Measurements from ENCODE around the gene ZSWIM5. TPM values are rescaled to one million over a fixed set of nuclear protein-coding genes. Genes with fewer than 3 reads are reported as not detected.

ZSWIM5 gene
- total and polyA plus RNA-seq, 4 donors, result 0.67 to 2.9 (median 1.3) TPM

DNA sequence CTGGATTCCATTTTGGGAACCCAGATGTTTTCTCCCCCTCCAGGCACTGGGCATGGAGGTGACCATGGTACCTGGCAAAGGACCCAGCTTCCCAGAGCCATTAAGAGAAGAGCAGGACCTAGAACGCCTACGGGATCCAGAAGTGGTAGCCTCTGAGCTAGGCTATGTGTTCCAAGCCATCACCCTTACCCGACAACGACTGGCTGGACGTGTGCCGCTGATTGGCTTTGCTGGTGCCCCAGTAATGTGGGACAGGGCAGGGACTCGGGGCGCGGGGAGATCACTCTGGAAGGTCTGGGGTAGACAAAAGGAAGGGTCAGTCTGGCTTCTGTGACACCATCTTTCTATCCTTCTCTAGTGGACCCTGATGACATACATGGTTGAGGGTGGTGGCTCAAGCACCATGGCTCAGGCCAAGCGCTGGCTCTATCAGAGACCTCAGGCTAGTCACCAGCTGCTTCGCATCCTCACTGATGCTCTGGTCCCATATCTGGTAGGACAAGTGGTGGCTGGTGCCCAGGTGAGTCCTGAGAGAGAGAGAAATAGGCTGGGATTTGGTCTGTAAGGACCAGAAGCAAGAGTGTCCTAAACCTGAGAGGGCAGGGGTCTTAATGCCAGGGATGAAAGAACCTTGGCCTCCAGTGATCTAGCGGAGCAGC is 192.7 kb downstream of the ZSWIM5 start:
- Histone ChIP-seq H3K27me3 (ENCODE audit: control insufficient read depth in 4 of 4, insufficient read depth in 4 of 4, low read length in 3 of 4) (no peaks in the 10 kb centered on the region), H3K4me1 (ENCODE audit: control insufficient read depth in 4 of 4, insufficient read depth in 4 of 4, low read length in 3 of 4) (peaks cover 14 to 51% (median 39%) of the 10 kb centered on the region in 4 donors), H3K36me3 (ENCODE audit: control insufficient read depth in 4 of 4, insufficient read depth in 3 of 4, low read depth in 1 of 4, low read length in 3 of 4) (peaks cover 2 to 15% (median 9%) of the 10 kb centered on the region in 4 donors), H3K27ac (ENCODE audit: low read depth in 1 of 2, low read length in 2 of 2) (no peak overlapping the region), H3K9me3 (ENCODE audit: control insufficient read depth in 4 of 4, low read length in 3 of 4) (no peaks in the 10 kb centered on the region), H3K9ac (ENCODE audit: low read depth in 1 of 2, low read length in 2 of 2) (no peak overlapping the region), H3K4me3 (ENCODE audit: low read depth in 1 of 3, low read length in 3 of 3) (no peak overlapping the region)
- WGBS, result 86% methylated on average over 12 of the region's 12 CpGs
- no peak for TF ChIP-seq EGR1 (IDR thresholded peaks at IDR 0.05; ENCODE audit: low read depth in 2 of 2)
- DNase-seq (ENCODE audit: low spot score), result no peak

DNA sequence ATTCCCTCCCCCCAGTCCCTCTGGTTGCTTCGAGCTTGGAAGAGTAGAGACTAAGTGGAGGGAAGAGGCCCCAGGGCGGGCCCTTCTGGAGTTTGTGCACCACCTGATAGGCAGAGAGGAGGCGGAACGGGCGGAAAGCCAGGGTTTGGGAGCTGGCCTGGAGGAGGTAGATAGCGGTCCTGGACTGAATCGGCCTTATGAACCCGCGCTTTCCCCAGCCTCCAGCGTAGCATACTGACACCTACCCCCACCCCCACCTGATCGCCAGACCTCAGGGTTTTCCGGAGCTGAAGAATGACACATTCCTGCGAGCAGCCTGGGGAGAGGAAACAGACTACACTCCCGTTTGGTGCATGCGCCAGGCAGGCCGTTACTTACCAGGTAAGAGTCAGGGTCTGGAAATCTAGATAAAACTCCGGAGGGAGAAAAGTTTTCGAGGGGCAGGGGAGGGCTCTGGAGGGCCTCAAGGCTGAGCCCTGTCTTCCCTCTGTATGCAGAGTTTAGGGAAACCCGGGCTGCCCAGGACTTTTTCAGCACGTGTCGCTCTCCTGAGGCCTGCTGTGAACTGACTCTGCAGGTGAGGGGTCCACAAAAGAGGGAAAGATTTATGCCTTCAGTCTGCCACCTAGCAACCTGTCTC is 193.6 kb downstream of the ZSWIM5 start:
- DNase-seq (ENCODE audit: low spot score), result peak; percentile 95
- H3K9ac ChIP-seq (ENCODE audit: low read depth in 1 of 2, low read length in 2 of 2), result peak overlapping the region; percentile 24 to 69
- H3K36me3 ChIP-seq (ENCODE audit: control insufficient read depth in 4 of 4, insufficient read depth in 3 of 4, low read depth in 1 of 4, low read length in 3 of 4), result peaks cover 4 to 24% (median 18%) of the 10 kb centered on the region in 4 donors
- peak overlapping the region; percentile 59 to 91 (median 71) for H3K4me3 ChIP-seq (ENCODE audit: low read depth in 1 of 3, low read length in 3 of 3)
- H3K9me3 ChIP-seq (ENCODE audit: control insufficient read depth in 4 of 4, low read length in 3 of 4), result no peaks in the 10 kb centered on the region
- peaks cover 14 to 46% (median 37%) of the 10 kb centered on the region in 4 donors for H3K4me1 ChIP-seq (ENCODE audit: control insufficient read depth in 4 of 4, insufficient read depth in 4 of 4, low read length in 3 of 4)
- 8% methylated on average over 21 of the region's 21 CpGs for WGBS
- H3K27ac ChIP-seq (ENCODE audit: low read depth in 1 of 2, low read length in 2 of 2), result peak overlapping the region; percentile 64 to 78
- no peaks in the 10 kb centered on the region for H3K27me3 ChIP-seq (ENCODE audit: control insufficient read depth in 4 of 4, insufficient read depth in 4 of 4, low read length in 3 of 4)
- TF ChIP-seq, protein P1, sequence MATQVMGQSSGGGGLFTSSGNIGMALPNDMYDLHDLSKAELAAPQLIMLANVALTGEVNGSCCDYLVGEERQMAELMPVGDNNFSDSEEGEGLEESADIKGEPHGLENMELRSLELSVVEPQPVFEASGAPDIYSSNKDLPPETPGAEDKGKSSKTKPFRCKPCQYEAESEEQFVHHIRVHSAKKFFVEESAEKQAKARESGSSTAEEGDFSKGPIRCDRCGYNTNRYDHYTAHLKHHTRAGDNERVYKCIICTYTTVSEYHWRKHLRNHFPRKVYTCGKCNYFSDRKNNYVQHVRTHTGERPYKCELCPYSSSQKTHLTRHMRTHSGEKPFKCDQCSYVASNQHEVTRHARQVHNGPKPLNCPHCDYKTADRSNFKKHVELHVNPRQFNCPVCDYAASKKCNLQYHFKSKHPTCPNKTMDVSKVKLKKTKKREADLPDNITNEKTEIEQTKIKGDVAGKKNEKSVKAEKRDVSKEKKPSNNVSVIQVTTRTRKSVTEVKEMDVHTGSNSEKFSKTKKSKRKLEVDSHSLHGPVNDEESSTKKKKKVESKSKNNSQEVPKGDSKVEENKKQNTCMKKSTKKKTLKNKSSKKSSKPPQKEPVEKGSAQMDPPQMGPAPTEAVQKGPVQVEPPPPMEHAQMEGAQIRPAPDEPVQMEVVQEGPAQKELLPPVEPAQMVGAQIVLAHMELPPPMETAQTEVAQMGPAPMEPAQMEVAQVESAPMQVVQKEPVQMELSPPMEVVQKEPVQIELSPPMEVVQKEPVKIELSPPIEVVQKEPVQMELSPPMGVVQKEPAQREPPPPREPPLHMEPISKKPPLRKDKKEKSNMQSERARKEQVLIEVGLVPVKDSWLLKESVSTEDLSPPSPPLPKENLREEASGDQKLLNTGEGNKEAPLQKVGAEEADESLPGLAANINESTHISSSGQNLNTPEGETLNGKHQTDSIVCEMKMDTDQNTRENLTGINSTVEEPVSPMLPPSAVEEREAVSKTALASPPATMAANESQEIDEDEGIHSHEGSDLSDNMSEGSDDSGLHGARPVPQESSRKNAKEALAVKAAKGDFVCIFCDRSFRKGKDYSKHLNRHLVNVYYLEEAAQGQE (IDR thresholded peaks at IDR 0.05), result no peak
- TF ChIP-seq NR2F2 (IDR thresholded peaks at IDR 0.05), result no peak
- no peak for TF ChIP-seq FOXA1 (IDR thresholded peaks at IDR 0.05)
- no peak for TF ChIP-seq TAF1 (conservative IDR thresholded peaks at IDR 0.05)
- no peak for TF ChIP-seq JUND (IDR thresholded peaks at IDR 0.05)
- TF ChIP-seq RXRA (IDR thresholded peaks at IDR 0.05), result peak; percentile 69 to 84
- TF ChIP-seq, protein P2, sequence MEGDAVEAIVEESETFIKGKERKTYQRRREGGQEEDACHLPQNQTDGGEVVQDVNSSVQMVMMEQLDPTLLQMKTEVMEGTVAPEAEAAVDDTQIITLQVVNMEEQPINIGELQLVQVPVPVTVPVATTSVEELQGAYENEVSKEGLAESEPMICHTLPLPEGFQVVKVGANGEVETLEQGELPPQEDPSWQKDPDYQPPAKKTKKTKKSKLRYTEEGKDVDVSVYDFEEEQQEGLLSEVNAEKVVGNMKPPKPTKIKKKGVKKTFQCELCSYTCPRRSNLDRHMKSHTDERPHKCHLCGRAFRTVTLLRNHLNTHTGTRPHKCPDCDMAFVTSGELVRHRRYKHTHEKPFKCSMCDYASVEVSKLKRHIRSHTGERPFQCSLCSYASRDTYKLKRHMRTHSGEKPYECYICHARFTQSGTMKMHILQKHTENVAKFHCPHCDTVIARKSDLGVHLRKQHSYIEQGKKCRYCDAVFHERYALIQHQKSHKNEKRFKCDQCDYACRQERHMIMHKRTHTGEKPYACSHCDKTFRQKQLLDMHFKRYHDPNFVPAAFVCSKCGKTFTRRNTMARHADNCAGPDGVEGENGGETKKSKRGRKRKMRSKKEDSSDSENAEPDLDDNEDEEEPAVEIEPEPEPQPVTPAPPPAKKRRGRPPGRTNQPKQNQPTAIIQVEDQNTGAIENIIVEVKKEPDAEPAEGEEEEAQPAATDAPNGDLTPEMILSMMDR (IDR thresholded peaks at IDR 0.05; ENCODE audit: low read depth, low read length, missing input control), result no peak
- no peak for TF ChIP-seq YY1 (IDR thresholded peaks at IDR 0.05)
- no peak for TF ChIP-seq HNF4G (IDR thresholded peaks at IDR 0.05)
- TF ChIP-seq SP1 (IDR thresholded peaks at IDR 0.05), result peak; percentile 67
- TF ChIP-seq ZBTB33 (IDR thresholded peaks at IDR 0.05), result no peak
- TF ChIP-seq EGR1 (IDR thresholded peaks at IDR 0.05; ENCODE audit: low read depth in 2 of 2), result peak in 1 of 2 donors; percentile 50
- peak; percentile 55 to 69 for TF ChIP-seq HNF4A (conservative IDR thresholded peaks at IDR 0.05)
- no peak for TF ChIP-seq GABPA (IDR thresholded peaks at IDR 0.05 in 1 of 2, conservative IDR thresholded peaks at IDR 0.05 in 1 of 2)
- TF ChIP-seq, protein P3, sequence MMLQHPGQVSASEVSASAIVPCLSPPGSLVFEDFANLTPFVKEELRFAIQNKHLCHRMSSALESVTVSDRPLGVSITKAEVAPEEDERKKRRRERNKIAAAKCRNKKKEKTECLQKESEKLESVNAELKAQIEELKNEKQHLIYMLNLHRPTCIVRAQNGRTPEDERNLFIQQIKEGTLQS (IDR thresholded peaks at IDR 0.05), result no peak
- no peak for TF ChIP-seq MAX (IDR thresholded peaks at IDR 0.05)
- peak; percentile 8 to 47 for TF ChIP-seq RAD21 (IDR thresholded peaks at IDR 0.05)
- no peak for TF ChIP-seq FOXA2 (IDR thresholded peaks at IDR 0.05)

Data from liver (tissue), 9 donors.